ENCODE results near the gene TARBP2.

- TF ChIP-seq CTCF (IDR thresholded peaks at IDR 0.05) (no peak), POLR2A (IDR thresholded peaks at IDR 0.05) (no peak)
Observed at GRCh38 chr12:53489242-53489864, 11.7 kb upstream of the TARBP2 start.

All from body of pancreas (tissue), 4 donors.